ENCODE measurements around the gene TNIK.

Gene TNIK

DNA sequence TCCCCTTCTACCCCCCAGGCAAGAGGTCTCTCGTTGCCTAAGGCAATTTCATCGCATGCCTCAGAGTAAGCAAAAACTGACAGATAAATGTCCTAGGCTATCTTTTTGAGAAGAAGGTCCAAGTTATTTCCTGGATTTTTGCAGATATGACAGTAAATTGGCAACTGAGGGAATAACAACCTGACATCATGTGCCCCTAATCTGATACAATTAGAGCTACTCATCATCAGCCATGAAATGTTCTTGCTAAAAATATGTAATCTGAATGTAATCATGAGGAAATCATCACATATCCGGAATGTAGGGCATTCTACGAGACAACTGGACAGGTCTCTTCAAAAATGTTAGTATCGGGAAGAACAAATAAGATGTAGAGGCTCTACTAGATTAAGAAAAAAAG is 44.1 kb downstream of the TNIK start:
- DNase-seq: no peak

DNA sequence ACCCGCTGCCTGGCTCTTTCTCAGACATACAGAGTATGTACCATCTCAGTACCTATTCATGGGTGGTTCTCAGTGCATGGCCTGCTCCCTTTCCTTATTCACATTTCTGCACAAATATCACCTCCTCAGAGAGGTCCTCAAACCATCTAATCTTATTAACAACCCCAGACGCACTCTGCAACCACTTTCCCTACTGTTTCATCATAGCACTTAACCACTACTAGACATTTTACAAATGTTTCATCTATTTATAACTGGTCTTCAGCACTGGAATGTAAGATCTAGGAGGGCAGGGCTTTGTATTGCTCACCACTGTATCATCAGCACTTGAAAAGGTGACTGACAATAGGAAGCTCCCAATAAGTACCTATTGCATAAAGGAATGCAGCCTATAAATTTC is 45.1 kb downstream of the TNIK start:
- no peak for DNase-seq

DNA sequence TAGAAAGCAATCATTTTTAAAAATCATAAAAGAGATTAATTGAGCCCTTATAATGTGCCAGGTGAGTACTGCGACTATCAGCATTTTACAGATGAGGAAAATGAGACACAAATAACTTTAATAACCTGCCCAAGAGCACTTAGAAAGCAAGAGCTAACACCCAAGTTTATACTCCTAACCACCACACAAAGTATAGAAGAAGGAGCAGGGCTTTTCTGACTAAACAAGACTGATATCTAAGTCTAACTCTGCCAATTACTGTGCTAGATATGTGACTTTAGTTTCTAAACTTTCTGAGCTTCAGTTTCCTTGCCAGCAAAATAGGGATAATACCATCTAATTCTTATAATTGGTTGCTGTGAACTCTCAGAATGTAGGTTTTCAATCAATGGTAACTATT is 47.7 kb downstream of the TNIK start:
- DNase-seq: no peak

DNA sequence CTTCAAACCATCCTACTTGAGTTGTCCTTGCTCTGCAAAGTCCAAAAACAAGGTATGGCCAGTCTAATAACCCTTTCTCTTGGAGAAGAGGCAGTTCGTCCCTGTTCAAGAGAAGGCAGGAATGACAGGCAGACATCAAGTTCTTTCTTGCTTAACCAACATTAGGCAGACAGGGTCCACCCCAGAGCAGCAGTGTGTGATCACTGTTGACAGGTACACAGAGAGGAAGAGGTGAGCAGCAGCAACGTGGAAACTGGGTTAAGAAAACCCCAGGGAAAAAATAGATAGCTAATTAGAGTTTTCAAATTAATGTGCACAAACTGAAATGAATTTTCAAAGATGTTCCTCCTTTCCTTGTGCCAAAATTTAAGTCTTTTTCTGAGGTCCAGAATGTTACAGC is 48.2 kb downstream of the TNIK start:
- DNase-seq: no peak

GRCh38 chr3:171410186-171410585 is 50.0 kb downstream of the TNIK start:
- DNase-seq: no peak

- DNase-seq: no peak
Measured at GRCh38 chr3:171407759-171408158, 52.4 kb downstream of the TNIK start.

GRCh38 chr3:171404376-171404967 is 55.7 kb downstream of the TNIK start:
- DNase-seq: no peak

- DNase-seq: no peak
Measured at GRCh38 chr3:171402281-171402680, 57.9 kb downstream of the TNIK start.

- DNase-seq: no peak
Measured at GRCh38 chr3:171401432-171401831, 58.8 kb downstream of the TNIK start.

- DNase-seq: no peak
Measured at GRCh38 chr3:171399842-171400241, 60.4 kb downstream of the TNIK start.

- DNase-seq: no peak
Measured at GRCh38 chr3:171398343-171398742, 61.9 kb downstream of the TNIK start.

GRCh38 chr3:171397089-171397488 is 63.1 kb downstream of the TNIK start:
- DNase-seq: no peak

DNA sequence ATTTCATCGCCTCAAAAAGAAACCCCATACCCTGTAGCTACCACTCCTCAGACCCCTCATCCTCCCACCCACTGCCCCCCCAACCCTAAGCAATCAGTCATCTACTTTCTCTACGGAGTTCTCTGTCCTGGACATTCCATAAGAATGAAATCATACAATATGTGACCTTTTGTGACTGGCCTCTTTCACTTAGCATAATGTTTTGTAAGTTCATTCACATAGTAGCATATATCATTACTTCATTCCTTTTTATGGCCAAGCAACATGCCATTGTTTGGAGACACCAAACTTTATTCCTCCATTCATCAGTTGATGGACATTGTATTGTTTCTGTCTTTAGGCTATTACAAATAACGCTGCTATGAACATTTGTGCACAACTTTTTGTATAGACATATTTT is 64.2 kb downstream of the TNIK start:
- no peak for DNase-seq

- DNase-seq: no peak
Measured at GRCh38 chr3:171393032-171393744, 67.0 kb downstream of the TNIK start.

GRCh38 chr3:171391432-171391831 is 68.8 kb downstream of the TNIK start:
- no peak for DNase-seq

DNA sequence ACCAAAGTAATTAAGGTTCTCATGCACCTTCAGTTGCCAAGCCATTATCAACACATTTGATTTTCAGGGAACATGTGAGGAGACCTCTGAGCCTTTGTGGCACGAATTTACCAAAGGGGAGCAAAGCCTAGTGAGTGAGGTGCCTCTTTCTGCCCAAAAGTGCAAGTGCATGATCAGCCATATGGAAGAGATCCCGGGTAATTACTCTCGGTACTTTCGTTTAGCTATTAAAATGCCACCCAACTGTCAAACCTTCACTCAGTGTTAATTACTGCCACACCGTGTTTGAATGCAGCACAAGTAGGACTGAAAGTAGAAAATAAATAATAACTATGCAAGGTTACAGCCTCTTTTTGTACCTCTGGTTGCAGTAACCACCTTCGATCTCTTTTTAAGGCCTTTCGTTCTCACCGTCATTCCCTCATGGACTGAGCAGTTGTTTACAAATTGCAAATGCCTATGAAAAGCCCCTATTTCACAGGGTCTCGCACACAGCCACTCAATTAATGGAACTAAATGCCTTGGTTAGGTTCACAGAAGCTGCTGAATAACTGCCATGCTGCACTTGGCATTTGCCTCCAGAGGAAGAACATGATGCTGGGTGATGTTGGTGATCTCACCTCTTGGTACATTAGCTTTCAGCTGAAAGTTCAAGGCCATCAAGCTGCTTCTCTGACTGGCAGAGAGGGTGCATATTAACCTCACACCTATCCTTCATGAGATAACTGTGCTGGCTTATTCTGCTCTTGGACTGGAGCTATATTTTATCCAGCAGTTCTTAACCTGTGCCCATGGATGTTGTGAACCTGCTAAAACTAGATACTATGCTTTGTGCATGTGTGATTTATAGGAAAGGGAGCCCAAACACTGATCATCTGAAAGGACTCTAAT is 69.9 kb downstream of the TNIK start:
- DNase-seq: no peak

- DNase-seq: no peak
Measured at GRCh38 chr3:171389491-171389890, 70.7 kb downstream of the TNIK start.

DNA sequence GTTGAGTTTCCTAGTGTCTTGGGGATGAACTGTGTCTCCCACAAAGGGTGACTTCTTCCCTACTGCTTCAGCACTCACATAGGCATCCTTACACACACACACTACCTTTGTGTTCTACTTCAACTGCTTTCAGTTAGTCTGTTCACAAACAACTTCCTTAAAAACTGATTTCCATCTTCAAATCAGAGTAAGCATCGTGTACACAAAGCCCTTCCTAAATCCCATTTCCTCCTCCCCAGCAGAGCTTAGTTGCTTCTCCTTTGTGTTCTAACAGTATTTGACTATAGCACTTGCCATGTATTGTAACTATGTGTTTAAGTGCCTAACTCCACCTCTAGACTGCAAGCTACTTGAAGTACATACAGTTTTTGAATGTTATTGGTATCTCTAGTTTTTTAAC is 71.7 kb downstream of the TNIK start:
- DNase-seq: no peak

DNA sequence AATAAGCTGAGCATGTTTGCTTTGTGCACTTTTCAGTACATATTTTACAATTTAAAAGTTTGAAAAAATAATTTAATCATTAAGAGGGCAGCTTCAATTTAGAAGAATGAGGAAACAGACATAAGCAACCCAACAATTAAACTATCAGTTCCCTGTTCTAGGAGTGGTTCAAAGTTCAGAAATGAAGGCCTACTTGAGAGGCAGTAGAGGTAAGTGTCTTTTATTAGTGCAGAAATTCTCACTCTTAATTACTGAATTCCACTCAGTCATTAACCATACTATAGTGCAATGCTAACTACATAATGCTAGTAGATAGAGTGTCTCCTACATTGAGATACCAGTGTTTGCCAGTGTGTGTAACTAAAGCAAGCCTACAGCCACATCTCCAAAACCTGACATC is 73.1 kb downstream of the TNIK start:
- no peak for DNase-seq

- DNase-seq: no peak
Measured at GRCh38 chr3:171385086-171385485, 75.1 kb downstream of the TNIK start.

DNA sequence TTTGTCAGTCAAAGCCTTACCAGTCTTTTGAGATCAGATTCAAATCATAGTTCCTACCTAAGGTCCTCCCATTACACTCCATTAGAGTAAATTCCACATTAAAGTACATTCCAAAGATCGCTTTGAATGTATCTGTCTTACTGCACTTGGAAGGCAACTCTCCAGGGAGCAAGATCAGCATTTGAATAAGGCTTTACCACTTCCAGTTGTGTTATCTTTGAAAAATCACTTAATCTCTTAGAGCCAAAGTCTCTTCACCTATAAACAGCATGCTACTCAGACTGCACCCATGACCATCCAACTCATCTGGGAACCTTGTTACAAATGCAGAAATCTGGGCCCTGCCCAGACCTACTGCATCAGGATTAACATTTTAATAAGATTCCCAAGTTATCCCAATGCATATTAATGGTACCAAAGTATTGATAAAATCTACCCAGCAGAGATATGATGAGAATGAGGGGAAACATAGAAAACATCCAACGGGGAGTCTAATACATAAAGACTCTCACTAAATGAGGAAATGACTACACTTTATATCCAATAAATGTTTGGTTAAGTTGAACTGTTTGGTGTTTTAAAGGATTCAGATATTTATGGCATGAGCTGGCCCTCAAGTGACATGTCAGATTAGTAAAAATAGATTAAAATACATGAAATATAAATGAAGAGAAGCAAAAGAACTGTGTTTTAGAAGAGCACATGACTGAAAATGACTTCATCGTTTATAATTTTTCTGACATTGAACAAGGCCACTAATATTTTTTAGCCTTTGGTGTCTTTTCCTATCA is 75.9 kb downstream of the TNIK start:
- no peak for DNase-seq

DNA sequence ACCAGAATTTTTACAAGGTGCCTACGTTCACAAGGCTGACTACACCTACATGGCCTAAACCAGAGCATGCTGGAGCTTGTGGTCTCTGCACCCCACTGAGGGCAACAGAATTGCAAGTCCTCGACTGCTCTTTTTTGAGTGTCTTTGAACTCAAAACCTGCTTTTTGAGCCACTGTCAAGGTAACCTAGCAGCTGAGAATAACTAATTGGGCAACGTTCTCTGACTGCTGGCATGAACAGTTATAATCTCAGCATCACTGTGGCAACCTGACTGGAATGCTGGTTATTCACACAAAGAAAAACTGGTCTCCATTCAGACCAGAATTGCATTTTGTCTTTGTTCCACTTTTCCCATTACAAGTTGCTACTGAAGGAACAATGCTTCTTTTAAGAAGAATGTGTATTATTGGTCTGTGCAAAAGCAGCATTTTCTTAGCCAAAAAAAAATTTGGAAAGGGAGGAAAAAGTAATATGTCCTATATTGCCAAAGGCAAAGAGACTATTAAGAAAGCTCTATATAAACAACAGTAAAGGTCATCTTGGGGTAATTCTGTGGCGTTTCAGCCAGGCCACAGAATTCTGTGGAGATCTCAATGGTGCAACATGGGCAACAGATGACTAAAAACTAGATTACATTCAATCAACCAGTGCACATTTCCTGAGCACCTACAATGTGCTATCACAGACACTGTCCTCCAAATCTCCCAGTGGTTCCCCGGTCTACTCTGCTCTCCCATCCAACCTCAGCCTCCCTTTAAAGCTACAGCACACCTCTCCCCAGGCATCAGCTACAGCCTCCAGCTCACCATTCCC is 76.8 kb downstream of the TNIK start:
- DNase-seq: no peak
